Coronary artery (tissue), 2 donors: ENCODE measurements around the gene GAL3ST3.
A peak's percentile ranks its signal among the peaks of the same experiment; 100 is the strongest.

Experiments used
- DNase-seq: peaks from one replicate; pipeline ENCODE4 v3.0.0-alpha.2; 2017; ENCODE audit warnings: low spot score
- H3K27ac ChIP-seq, 2 donors: fragments of 200-600 bp; sonication (generic); one replicate each; pipeline ENCODE4 v1.5.1; 2016 to 2019
- H3K4me3 ChIP-seq: fragments of 200-600 bp; sonication (generic); 2 replicates; pipeline ENCODE4 v1.5.1; 2016; ENCODE audit warnings: mild to moderate bottlenecking, moderate library complexity
- TF ChIP-seq, protein P1 (sequence below): fragments of 200-600 bp; sonication (generic); IDR thresholded peaks from one replicate; pipeline ENCODE4 v1.5.1; 2019; ENCODE audit warnings: antibody characterized with exemption

Gene GAL3ST3

DNA sequence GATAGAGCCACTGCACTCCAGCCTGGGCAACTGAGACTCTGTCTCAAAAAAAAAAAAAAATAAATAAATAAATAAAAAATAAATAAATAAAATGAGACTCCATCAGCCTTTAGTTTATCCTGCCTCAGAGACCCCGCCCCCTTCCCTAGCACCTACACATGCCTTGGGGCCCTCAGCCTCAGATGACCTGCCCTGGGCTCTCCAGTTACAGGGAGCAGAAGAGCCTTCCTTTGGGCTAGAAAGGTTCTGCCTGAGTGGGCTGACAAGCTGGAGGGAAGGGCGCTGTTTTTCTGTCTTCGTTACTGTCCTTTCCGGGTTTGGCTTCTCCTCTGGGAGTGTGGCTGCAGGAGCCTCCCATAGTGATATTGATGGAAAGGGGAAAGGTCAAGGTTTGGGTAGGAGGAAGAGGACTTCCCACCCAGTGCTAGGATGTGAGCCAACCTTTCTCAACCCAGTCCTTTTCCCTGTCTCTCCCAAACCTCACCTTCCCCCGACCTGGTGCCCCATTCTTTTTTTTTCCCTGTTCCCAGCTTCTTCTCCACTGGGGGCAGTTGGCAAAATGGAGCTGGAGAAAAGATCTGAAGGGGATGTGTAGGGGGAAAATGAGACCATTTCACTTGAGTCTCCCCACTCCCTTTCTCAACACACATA, 1.7 kb upstream of the GAL3ST3 start:
- no peak for DNase-seq
- Histone ChIP-seq H3K27ac (no peak overlapping the region), H3K4me3 (peak overlapping the region; percentile 99)
- TF ChIP-seq, protein P1, sequence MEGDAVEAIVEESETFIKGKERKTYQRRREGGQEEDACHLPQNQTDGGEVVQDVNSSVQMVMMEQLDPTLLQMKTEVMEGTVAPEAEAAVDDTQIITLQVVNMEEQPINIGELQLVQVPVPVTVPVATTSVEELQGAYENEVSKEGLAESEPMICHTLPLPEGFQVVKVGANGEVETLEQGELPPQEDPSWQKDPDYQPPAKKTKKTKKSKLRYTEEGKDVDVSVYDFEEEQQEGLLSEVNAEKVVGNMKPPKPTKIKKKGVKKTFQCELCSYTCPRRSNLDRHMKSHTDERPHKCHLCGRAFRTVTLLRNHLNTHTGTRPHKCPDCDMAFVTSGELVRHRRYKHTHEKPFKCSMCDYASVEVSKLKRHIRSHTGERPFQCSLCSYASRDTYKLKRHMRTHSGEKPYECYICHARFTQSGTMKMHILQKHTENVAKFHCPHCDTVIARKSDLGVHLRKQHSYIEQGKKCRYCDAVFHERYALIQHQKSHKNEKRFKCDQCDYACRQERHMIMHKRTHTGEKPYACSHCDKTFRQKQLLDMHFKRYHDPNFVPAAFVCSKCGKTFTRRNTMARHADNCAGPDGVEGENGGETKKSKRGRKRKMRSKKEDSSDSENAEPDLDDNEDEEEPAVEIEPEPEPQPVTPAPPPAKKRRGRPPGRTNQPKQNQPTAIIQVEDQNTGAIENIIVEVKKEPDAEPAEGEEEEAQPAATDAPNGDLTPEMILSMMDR, result no peak

DNA sequence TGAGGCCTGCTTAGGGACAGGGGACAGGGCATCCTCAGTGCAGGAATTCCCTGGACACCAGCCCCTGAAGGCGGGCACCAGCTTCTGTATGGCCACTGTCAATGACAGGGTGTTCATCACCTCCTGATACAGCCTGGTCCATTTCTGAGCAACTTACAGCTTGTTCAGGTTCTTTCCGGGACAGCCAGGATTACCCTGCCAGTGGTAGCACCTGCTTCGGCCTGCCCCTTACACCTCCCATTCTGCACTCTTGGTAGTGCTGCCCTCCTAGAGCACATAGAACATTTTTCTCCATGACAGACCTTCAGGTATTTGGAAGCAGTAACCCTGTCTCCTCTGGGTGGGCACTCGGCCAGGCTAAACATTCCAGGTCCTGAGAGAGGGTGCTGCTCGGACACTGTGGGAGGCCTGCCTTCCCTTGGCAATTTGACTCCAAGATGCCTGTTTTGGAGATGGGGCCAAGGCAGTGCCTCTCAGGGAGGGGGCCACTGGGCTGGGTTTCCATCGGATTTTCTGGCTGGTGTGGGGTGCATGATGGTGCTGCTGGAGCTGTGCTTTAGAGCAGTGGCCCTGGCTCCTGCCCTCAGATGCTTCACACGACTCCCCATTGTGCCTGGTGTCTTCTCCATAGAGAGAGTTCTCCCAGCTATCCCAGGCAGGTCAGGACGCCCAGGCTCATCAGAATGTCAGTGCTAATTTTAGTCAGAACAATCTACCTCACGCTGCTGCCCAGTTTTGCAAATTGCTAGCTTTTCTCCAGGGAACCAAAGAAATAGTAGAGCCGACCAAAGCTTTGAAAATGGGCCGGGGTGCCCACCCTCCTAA, 1.2 kb downstream of the GAL3ST3 start:
- no peak overlapping the region for H3K4me3 ChIP-seq
- no peak for DNase-seq
- TF ChIP-seq, protein P1, result no peak
- no peak overlapping the region for H3K27ac ChIP-seq

GRCh38 chr11:66046901-66047300, 2.1 kb downstream of the GAL3ST3 start:
- no peak for DNase-seq
- Histone ChIP-seq H3K27ac (no peak overlapping the region), H3K4me3 (no peak overlapping the region)
- TF ChIP-seq, protein P1, result no peak

DNA sequence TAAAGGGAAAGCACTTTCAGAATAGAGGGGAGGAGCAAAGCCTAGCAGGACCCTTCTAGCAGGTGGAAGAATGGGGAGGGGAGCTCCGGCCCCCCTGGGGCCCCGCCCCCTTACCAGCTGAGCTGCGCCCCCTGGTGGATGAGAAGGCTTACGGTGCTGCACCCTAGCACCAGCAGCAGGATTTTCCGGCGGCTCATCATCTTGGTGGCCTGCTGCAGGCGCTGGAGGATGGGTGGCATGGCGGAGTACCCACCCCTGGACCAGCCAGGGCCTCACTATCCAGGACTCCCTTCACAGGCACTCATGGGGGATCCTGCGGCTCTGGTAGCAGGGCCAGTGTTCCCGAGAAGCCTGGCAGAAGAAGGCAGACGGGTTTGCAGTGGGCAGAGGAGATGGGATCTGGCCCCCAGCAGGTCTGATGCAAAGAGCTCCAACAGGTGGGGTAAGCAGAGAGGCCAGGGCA, 3.8 kb downstream of the GAL3ST3 start:
- no peak for DNase-seq
- peak overlapping the region; percentile 6 for H3K4me3 ChIP-seq
- TF ChIP-seq, protein P1, result peak; percentile 91
- H3K27ac ChIP-seq, result no peak overlapping the region

DNA sequence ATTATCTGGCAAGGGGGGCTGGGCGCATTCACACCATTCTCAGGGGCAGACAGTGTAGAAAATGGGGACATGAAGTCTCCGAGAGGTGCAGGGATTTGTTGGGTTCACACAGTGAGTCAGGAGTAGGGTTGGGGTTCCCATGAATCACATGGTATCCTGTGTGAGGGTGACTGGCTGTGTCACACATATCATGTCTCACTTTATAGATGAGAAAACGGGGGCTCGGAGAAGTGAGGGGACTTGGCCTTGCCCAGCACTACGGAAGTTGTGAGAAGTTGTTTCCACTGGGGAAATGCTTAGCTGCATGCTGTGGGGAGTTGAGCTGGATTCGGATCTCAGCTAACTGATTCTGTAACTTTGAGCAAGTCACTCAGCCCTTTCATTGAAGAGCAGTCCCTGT, 4.2 kb downstream of the GAL3ST3 start:
- H3K27ac ChIP-seq, result no peak overlapping the region
- TF ChIP-seq, protein P1, result no peak
- DNase-seq, result no peak
- peak overlapping the region; percentile 6 for H3K4me3 ChIP-seq

GRCh38 chr11:66042996-66043906, 5.7 kb downstream of the GAL3ST3 start:
- H3K27ac ChIP-seq, result no peak overlapping the region
- DNase-seq, result no peak
- H3K4me3 ChIP-seq, result no peak overlapping the region
- TF ChIP-seq, protein P1, result no peak
